Heart left ventricle (tissue), 13 donors: ENCODE data around the gene KCNV2.

Experiments
- POLR2A ChIP-seq, 2 donors: fragments of 450-650 bp; IDR thresholded peaks; one replicate each; pipeline ENCODE4 v1.6.1; 2017; ENCODE audit warnings: antibody characterized with exemption in 2 of 2, mild to moderate bottlenecking in 2 of 2, moderate library complexity in 2 of 2
- TF ChIP-seq, protein P1 (sequence below), 12 donors: fragments of 200-600 bp; sonication (generic) in 4 of 12; IDR thresholded peaks; one replicate each; pipeline versions ENCODE4 v1.5.0 to v1.8.0; 2018 to 2022; ENCODE audit warnings: antibody characterized with exemption in 12 of 12, mild to moderate bottlenecking in 5 of 12
- donor health status: ischemic (EF 13 %, LVEDD 7.1; RV severe dilation, severe dysfunction).
- donor health status: DM: no; HTN: yes; CAD: no.
- donor health status: DM: no; HTN: no; CAD: no.
- donor health status: ischemic (EF 25% LVEDD 6.9; RV normal size, moderate dysfunction).
- donor health status: ischemic (EF 25% LVEDD 5.7; RV mildly dilated, moderate dysfunction).
- donor health status: ischemic (EF 35%, LVEDD 5.7; RV mildly dilated, moderate dysfunction).
- donor health status: nonischemic (EF 11% LVEDD 7.7; RV severe dilation, severe dysfunction).
- donor health status: DM: yes; HTN: yes; CAD: no.
- donor health status: PGD.
- donor health status: ischemic (EF 29% LVEDD 5.4; RV normal size, mild dysfunction).
- donor health status: nonischemic (EF 23%, LVEDD 6.1; RV moderate dilation, normal function).

DNA sequence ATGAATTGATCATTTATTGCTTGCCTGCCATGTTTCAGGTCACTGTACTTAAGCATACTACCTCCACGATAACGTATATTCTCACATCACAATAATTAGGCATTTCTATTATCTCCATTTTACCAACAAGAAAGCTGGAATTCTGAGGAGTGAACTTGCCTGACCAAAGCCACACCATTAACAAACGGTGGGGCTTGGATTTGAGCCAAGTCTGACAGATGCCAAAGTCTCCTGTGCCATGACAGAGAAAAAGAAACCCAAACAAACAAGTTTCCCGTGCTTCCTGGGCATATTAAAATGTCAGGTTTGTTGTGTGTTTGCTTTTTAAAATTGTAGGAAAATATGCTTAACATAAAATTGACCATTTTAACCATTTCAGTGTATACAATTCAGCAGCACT lies 40.8 kb upstream of the KCNV2 start:
- TF ChIP-seq, protein P1, sequence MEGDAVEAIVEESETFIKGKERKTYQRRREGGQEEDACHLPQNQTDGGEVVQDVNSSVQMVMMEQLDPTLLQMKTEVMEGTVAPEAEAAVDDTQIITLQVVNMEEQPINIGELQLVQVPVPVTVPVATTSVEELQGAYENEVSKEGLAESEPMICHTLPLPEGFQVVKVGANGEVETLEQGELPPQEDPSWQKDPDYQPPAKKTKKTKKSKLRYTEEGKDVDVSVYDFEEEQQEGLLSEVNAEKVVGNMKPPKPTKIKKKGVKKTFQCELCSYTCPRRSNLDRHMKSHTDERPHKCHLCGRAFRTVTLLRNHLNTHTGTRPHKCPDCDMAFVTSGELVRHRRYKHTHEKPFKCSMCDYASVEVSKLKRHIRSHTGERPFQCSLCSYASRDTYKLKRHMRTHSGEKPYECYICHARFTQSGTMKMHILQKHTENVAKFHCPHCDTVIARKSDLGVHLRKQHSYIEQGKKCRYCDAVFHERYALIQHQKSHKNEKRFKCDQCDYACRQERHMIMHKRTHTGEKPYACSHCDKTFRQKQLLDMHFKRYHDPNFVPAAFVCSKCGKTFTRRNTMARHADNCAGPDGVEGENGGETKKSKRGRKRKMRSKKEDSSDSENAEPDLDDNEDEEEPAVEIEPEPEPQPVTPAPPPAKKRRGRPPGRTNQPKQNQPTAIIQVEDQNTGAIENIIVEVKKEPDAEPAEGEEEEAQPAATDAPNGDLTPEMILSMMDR (IDR thresholded peaks at IDR 0.05), result no peak
- no peak for TF ChIP-seq POLR2A (IDR thresholded peaks at IDR 0.05)
